Measurements from ENCODE around the gene POMC. TPM values are rescaled to one million over a fixed set of nuclear protein-coding genes. Genes with fewer than 3 reads are reported as not detected.

Gene POMC
- total RNA-seq, 1 experiment from 2014 or later = not detected

- ATAC-seq = no peak
- ChIA-PET CTCF (no interaction called here), RAD21 (ENCODE audit: low non-redundant PET in 1 of 2, low total read pairs in 2 of 2, uncharacterized antibody in 2 of 2, unreplicated experiment in 2 of 2) (no interaction called here), POLR2A (no interaction called here)
- H3K9ac ChIP-seq (ENCODE audit: low read length) = no peak overlapping the region
- intact Hi-C loops (cut with micrococcal nuclease) = no loop called here
- no peak for TF ChIP-seq CEBPB (IDR thresholded peaks at IDR 0.05; ENCODE audit: low read depth)
- no peak for TF ChIP-seq MAX (IDR thresholded peaks at IDR 0.05)
- TF ChIP-seq JUND (IDR thresholded peaks at IDR 0.05) = no peak
- no peak for TF ChIP-seq ZBTB33 (IDR thresholded peaks at IDR 0.05; ENCODE audit: extremely low read depth, insufficient replicate concordance, low read length)
- no peak for TF ChIP-seq TCF7L2 (IDR thresholded peaks at IDR 0.05; ENCODE audit: borderline replicate concordance, extremely low read depth, insufficient read depth, insufficient read length)
- no peak for TF ChIP-seq REST (IDR thresholded peaks at IDR 0.05; ENCODE audit: low read depth)
- TF ChIP-seq EZH2 (IDR thresholded peaks at IDR 0.05) = no peak
- TF ChIP-seq RAD21 (IDR thresholded peaks at IDR 0.05; ENCODE audit: low read depth) = no peak
- TF ChIP-seq POLR2A (IDR thresholded peaks at IDR 0.05; ENCODE audit: borderline replicate concordance, extremely low read depth, insufficient read depth, insufficient read length) = no peak
- TF ChIP-seq ZNF274 (IDR thresholded peaks at IDR 0.05; ENCODE audit: low read depth, low read length) = no peak
- TF ChIP-seq FOSL1 (IDR thresholded peaks at IDR 0.05; ENCODE audit: low read depth) = no peak
- TF ChIP-seq CBX3 (IDR thresholded peaks at IDR 0.05; ENCODE audit: low read depth) = no peak
- no peak for TF ChIP-seq CTCF (IDR thresholded peaks at IDR 0.05 in 2 of 3, conservative IDR thresholded peaks at IDR 0.05 in 1 of 3; ENCODE audit: borderline replicate concordance in 1 of 3, insufficient read depth in 1 of 3, low read depth in 2 of 3, low read length in 2 of 3)
- TF ChIP-seq SP1 (IDR thresholded peaks at IDR 0.05; ENCODE audit: low read depth) = no peak
- TF ChIP-seq SIN3A (IDR thresholded peaks at IDR 0.05; ENCODE audit: low read depth) = no peak
- no peak for TF ChIP-seq ZFX (IDR thresholded peaks at IDR 0.05)
- no peak for TF ChIP-seq EZH2phosphoT487 (IDR thresholded peaks at IDR 0.05; ENCODE audit: borderline replicate concordance)
- TF ChIP-seq ELF1 (IDR thresholded peaks at IDR 0.05; ENCODE audit: borderline replicate concordance, low read depth) = no peak
- no peak for TF ChIP-seq ATF3 (IDR thresholded peaks at IDR 0.05)
- TF ChIP-seq SRF (IDR thresholded peaks at IDR 0.05; ENCODE audit: low read depth) = no peak
- H3K4me2 ChIP-seq (ENCODE audit: low read length) = no peak overlapping the region
- H3K79me2 ChIP-seq (ENCODE audit: insufficient read depth, low read length) = no peaks in the 10 kb centered on the region
- H4K20me1 ChIP-seq (ENCODE audit: insufficient read depth) = no peaks in the 10 kb centered on the region
- H2AFZ ChIP-seq (ENCODE audit: low read depth, low read length, poor library complexity, severe bottlenecking) = no peak overlapping the region
- BruUV-seq (replicated peaks) = no TSS peak
- no peak overlapping the region for H3K27ac ChIP-seq (ENCODE audit: low read depth, low read length)
- H3K36me3 ChIP-seq (ENCODE audit: control insufficient read depth in 1 of 2, insufficient read depth in 2 of 2, low read length in 2 of 2) = no peaks in the 10 kb centered on the region
- no peak overlapping the region for H3K4me3 ChIP-seq (replicated peaks in 1 of 2; ENCODE audit: low read depth in 1 of 2, low read length in 2 of 2)
- no peaks in the 10 kb centered on the region for H3K9me2 ChIP-seq (ENCODE audit: insufficient read depth)
- no peak for DNase-seq (ENCODE audit: low read depth, low spot score)
- H3K4me1 ChIP-seq (ENCODE audit: control insufficient read depth in 1 of 2, insufficient read depth in 2 of 2, low read length in 2 of 2) = no peaks in the 10 kb centered on the region
- H3K27me3 ChIP-seq (ENCODE audit: insufficient read depth, low read length) = peaks cover 4% of the 10 kb centered on the region; the same call in 1 of the 2 replicates
- no peaks in the 10 kb centered on the region for H3K9me3 ChIP-seq (ENCODE audit: control insufficient read depth in 1 of 2, insufficient read depth in 1 of 2, low read depth in 1 of 2, low read length in 2 of 2)
These were observed 16.7 kb downstream of the POMC start for GRCh38 chr2:25151718-25152117.
